HG02981 (cell line): ENCODE measurements around the gene TBC1D13.
A peak's percentile ranks its signal among the peaks of the same experiment; 100 is the strongest.
"Not testable (repeated sequence)": the region's sequence is repeated elsewhere in the genome, so short reads cannot be mapped to it uniquely, and the experiment has no call there.

Experiments used
- ATAC-seq: cut with Tn5 transposase; IDR thresholded peaks from one replicate; pipeline ENCODE4 v1.9.1; 2021; ENCODE audit warnings: mild to moderate bottlenecking, moderate library complexity; ENCODE audit not compliant: unreplicated experiment

The TBC1D13 gene

DNA sequence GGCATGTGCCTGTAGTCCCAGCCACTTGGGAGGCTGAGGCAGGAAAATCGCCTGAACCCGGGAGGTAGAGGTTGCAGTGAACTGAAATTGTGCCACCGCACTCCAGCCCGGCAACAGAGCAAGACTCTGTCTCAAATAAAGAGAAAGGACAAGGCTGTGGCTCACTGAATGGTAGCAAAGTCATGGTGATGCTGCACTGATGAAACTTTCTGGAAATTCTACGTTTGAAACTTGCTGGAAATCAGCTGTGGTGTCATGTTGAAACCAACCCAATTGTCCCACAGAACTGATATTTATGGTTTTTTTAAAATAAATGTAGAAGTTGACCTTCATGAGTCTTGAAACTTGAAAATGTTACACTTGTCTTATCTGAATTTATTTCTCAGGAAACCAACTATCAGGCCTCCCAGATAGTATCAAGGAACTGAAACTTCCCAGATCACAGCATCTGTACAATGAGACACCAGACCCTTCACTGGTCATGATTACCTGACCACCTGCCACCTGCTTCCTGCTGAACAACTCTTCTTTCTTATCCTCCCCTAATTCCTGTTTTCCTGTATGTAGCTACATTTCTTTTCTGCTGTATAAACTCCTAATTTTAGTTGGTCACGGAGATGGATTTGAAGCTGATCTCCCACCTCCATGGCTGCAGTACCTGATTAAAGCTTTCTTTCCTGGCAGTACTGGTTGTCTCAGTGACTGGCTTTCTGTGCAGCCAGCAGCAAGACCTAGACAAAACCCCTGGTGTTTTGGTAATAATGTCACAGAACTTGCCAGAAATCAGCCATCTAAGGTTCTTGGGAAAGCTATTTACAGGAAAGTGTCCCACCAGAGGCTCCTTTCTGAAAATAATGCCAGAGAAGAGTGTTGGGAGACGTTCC lies 5.6 kb upstream of the TBC1D13 start:
- ATAC-seq, result no peak

DNA sequence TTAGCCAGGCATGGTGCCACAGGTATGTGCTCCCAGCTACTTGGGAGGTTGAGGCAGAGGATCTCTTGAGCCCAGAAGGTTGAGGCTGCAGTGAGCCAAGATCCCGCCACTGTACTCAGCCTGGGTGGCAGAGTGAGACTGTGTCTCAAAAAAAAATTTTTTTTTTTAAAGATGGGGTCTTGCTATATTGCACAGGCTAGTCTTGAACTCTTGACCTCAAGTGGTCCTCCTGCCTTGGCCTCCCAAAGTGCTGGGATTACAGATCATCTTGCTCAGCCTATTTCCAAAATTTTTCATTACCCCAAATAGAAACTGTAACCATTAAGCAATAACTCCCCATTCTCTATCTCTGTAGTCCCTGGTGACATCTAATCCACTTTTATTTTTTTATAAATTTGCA lies 4.4 kb upstream of the TBC1D13 start:
- no peak for ATAC-seq

DNA sequence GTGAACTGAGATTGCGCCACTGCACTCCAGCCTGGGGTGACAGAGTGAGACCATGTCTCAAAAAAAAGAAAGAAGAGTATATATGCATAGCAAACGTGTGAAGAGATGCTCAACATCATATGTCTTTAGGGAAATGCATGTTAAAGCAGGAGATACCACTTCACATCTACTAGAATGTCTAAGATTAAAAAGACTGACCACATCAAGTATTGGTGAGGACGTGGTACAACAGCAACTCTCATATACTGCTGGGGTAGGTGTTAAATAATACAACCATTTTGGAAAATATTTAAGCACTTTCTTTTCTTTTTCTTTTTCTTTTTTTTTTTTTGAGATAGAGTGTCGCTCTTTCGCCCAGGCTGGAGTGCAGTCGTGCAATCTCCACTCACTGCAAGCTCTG lies 1.6 kb upstream of the TBC1D13 start:
- no peak for ATAC-seq

DNA sequence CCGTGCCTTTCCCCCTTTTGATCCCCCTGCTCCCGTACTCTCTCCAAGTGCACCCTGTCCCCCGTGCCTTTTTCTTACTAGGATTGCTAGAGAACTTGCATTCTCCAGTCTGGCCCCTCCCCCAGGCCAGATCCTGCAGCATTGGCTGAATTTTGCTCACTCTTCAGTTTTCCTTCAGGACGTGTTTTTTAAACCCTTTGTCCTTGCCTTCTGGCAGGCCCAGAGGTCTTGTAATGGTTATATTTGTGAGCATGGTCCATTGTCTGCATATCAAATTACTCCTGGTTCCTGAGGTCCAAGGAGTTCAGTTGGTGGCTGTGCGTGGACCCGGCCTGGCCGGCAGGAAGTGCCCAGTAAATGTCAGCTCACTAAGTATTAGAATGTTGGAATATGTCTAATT lies 606 bp downstream of the TBC1D13 start:
- ATAC-seq, result no peak

DNA sequence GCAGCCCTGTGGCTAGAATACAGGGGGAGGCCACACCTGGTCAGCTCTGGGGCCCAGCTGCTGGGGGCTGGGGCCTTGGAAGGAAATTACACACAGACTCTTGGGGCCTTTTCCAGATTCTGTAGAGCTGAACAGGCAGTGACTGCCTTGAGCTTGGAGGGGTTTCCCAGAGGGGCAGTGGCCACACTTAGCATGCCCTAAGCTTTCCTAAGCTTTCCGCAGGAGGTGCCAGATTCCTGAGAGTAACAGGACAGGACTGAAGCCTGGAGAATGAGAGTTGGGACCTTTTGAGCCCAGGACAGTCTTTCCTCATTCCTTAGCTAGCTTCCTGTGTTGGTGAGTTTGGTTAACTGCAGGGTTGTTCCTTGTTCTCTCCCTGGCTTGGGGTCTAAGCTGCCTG lies 1.4 kb downstream of the TBC1D13 start:
- no peak for ATAC-seq

DNA sequence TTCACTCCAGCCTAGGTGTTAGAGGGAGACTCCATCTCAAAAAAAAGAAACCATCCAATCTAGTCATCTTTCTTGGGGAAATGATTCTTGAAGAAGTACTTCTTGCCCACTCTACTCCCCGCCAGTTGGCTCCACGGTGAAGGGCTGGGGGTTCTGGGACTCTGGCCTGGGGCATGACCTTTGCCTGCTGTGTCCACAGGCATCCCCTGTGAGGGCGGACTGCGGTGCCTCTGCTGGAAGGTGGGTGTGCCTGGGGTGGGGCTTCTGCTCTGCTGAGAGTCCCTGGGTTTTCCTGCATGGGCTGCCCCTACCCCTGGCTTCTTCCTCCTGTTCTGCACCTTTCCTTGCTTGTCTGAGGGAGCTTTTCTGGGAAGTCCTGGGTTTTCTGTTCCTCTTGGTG lies 3.5 kb downstream of the TBC1D13 start:
- ATAC-seq, result no peak

DNA sequence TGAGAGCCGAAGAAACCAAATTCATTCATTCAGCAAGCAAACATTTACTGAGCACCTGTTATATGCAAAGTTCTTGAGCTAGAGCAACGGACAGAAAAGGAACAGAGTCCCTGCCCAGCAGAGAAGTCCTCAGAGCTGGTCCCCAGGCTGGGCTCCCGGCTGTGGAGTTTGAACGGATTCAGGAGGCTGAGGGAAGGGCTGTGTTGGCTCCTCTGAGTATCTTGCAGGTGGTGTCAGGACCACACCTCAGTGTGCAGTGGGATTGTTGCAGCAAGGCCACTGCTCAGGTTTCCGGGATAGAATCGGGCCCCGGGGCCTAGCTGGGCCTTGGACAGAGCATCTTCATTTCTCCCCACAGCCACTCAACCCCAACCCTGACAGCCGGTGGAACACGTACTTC lies 5.1 kb downstream of the TBC1D13 start:
- ATAC-seq, result no peak

DNA sequence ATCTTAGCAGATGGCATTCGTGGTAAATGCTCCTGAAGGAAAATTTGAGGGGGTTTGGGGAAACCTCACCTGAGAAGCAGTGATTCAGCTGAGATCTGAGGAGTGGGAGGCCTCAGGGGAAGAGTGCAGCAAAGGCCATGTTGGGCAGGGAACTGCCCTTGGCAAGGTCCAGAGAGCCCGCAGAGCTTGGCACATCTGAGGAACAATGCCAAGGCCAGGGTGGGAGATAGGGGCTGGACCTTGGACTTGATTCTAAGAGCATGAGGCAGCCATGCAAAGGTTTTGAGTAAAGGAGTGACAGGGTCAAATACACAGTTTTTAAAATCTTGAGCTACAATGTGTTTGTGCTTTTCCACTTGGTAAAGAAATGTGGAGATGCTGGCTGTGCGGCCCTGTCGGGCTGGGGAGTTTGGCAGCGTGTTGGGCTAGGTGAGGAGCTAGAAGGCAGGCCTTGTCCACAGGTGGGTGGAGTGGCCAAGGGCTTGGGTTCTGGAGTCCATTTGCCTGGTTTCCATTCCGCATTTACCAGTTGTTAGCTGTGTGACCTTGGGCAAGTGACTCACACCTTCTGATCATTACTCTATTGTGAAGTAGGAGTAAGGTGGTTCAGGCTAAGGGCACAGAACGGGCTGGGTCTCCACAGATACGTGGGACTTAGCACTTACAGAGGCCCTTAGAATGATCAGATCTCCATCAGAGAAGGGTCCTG lies 6.1 kb downstream of the TBC1D13 start:
- no peak for ATAC-seq

- ATAC-seq, result not testable (repeated sequence)
Measured at GRCh38 chr9:128794961-128795360, 7.9 kb downstream of the TBC1D13 start.

DNA sequence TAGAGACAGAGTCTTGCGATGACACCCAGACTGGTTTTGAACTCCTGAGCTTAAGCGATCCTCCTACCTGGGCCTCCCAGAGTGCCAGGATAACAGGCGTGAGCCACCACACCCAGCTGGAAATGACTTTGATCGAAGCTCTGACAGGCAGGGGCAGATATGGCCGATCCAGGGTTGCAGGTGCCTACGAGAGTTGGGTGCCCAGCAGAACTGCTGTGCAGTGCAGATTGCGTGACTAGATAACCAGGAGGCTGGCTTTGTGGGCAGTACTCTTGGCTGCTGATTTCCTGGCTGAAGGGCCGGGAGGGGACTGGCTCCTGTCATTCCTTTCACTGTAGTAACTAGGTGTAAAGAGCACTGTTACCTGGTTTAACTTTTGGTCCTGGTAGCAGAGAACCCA lies 11.8 kb downstream of the TBC1D13 start:
- ATAC-seq, result no peak

GRCh38 chr9:128800061-128800460 lies 13.0 kb downstream of the TBC1D13 start:
- ATAC-seq, result no peak

GRCh38 chr9:128802482-128802881 lies 15.4 kb downstream of the TBC1D13 start:
- ATAC-seq, result no peak

GRCh38 chr9:128805661-128806060 lies 18.6 kb downstream of the TBC1D13 start:
- ATAC-seq, result no peak

GRCh38 chr9:128807827-128808226 lies 20.8 kb downstream of the TBC1D13 start:
- no peak for ATAC-seq

- ATAC-seq, result no peak
Measured at GRCh38 chr9:128808543-128808942, 21.5 kb downstream of the TBC1D13 start.

DNA sequence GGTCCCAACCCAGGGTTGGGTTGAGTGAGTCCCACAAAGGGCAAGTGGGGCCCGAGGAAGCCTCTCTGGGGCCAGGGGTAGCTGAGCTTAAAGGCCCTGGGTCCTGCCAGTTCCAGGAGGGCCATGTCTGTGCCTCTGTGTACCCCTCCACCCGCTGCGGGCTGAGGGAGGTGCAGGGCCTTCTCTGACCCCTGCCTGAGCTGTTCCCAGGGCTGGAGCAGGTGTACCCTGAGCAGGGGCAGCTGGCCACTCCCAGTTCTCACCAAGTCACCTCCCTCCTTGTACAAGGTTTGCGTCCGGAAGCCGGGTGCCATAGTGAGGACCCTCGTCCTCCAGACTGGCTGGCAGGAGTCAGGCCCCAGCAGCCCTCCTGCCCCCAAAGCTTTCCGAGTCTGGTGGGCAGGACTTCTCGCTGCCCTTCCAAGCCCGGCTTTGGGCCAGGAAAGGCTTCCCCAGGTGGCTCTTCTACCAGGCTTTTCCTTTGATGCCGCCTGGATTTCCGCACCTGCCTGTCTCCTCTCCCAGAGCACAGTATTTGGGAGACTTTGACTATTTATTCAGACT lies 22.1 kb downstream of the TBC1D13 start:
- no peak for ATAC-seq

- no peak for ATAC-seq
Measured at GRCh38 chr9:128809831-128810230, 22.8 kb downstream of the TBC1D13 start.

- ATAC-seq, result no peak
Measured at GRCh38 chr9:128810873-128811272, 23.8 kb downstream of the TBC1D13 start.

GRCh38 chr9:128818099-128818838 lies 31.2 kb downstream of the TBC1D13 start, which contains the start of gene ENDOG:
Gene ENDOG (plus strand): TSS chr9:128818500. CDS start chr9:128818685, 185 bp downstream.
- peak; percentile 83 for ATAC-seq

DNA sequence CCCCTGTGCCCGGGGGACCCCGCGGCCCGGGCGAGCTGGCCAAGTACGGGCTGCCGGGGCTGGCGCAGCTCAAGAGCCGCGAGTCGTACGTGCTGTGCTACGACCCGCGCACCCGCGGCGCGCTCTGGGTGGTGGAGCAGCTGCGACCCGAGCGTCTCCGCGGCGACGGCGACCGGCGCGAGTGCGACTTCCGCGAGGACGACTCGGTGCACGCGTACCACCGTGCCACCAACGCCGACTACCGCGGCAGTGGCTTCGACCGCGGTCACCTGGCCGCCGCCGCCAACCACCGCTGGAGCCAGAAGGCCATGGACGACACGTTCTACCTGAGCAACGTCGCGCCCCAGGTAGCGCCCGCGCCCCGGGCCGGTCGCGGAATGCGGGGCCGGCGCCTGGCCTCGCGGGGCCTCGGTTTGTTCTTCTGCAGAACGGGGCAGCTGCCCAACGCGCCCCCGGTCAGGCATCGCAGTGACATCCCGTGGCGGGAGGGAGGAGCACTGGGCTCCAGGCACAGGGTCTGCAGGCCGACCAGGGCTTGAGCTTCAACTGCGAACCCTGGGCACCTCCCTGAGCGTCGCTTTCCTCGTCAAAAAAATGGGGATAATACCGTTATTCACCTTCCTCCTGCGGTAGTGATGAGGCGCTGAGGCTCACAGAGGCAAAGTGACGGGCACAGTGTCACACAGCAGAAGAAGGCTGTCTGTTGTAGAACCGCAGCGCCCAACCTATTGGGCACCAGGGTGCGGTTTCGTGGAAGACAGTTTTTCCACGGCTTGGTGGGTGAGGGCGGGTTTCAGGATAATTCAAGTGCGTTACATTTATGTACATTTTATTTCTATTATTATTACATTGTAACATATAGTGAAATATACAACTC lies 32.0 kb downstream of the TBC1D13 start:
- peak; percentile 18 for ATAC-seq
